GM15510 (cell line): Measurements from ENCODE around the gene SRSF8.

Experiments used
- POLR2A ChIP-seq: IDR thresholded peaks from 3 replicates; pipeline ENCODE4 v1.6.1; 2011; ENCODE audit warnings: borderline replicate concordance; ENCODE audit not compliant: insufficient read length; ENCODE audit errors: extremely low read depth

The SRSF8 gene

GRCh38 chr11:95065336-95065735, 1.4 kb upstream of the SRSF8 start:
- no peak for TF ChIP-seq POLR2A

GRCh38 chr11:95067039-95067840, 521 bp downstream of the SRSF8 start:
- TF ChIP-seq POLR2A = peak; percentile 73

DNA sequence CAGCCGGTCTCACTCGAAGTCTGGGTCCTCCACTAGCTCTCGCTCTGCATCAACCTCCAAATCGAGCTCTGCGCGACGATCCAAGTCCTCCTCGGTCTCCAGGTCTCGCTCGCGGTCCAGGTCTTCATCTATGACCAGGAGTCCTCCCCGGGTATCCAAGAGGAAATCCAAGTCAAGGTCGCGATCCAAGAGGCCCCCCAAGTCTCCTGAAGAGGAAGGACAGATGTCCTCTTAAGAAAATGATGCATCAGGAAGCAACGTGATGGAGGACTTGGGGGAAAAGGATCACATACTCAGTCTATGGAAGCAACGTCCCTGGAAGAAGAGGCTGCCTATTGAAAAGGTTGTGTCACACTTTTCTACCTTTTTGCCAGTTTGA, 1.1 kb downstream of the SRSF8 start:
- TF ChIP-seq POLR2A = no peak

DNA sequence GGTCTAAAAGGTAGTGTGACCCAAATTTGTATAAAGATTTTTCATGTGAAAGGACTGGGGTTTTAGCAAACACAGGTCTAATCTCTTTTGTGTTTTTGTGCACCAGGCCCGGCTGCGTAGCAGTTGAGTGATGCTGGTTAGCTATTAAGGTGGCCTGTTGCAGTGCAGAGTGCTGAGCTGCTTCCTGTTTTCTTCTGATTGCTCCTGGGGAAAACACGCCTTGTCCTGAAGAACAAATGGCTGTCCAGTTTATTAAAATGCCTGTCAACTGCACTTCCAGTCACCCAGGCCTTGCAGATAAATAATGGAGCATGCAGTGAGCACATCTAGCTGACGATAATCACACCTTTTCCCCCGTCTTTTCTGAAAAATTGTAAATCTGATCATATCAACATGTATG, 1.8 kb downstream of the SRSF8 start:
- TF ChIP-seq POLR2A = peak; percentile 68

- no peak for TF ChIP-seq POLR2A
These were observed 3.8 kb downstream of the SRSF8 start for GRCh38 chr11:95070471-95070870.

- TF ChIP-seq POLR2A = no peak
These were observed 6.2 kb downstream of the SRSF8 start for GRCh38 chr11:95072948-95073347.

DNA sequence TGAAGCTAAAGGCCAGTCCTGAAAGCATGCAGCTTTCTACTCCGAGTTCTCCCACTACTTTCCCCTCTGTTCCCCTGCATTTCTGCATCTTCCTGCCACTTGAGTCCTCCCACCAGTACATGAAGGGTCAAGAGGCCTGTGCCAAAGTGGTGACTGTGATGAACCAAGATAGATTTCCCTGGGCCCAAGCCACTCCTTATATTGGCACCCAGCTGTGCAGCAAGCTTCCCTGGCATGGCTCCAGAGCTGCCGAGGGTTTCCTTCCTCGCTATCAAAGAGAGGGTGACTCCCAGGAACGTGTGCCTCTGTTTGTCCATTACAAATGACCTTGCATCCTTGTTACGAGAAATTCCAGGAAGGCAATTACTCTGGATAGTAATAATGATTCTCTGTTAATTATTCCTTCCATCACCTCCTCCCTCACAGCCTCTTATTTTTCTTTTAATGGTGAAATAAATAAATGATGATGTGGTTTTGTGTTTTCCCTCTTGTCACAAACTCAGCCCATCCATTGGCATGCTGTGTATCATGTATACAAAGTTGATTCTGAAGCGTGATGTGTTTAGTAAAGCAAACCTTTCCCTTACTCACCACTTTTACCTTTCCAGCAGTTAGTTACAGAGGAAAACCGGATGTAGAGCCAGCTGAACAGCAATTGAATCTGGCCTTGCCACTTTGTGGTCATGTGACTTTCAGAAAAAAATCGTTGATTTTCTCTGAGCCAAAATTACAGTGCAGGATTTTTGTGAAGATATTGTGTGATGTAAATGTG, 8.3 kb downstream of the SRSF8 start:
- TF ChIP-seq POLR2A = no peak

- no peak for TF ChIP-seq POLR2A
These were observed 9.7 kb downstream of the SRSF8 start for GRCh38 chr11:95076416-95076815.

DNA sequence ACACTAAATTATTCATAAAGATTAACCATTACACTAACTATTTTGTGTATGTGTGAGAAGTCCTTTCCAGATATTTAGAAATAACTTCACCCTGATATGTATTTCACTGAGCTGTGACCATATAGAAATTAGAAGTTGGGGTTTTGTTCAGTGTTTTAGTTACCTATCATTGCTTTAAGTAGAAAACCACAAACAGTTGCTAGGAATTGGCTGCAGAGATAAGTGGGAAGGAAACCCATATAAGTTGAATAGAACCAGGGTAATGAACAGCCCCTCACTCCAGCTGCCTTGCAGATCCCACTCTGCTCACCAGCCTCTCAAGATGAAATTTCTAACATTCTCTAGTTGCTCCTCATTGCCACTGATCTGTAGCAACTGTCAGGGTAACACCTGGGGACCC, 10.3 kb downstream of the SRSF8 start:
- TF ChIP-seq POLR2A = no peak

GRCh38 chr11:95078526-95078925, 11.8 kb downstream of the SRSF8 start:
- TF ChIP-seq POLR2A = no peak

DNA sequence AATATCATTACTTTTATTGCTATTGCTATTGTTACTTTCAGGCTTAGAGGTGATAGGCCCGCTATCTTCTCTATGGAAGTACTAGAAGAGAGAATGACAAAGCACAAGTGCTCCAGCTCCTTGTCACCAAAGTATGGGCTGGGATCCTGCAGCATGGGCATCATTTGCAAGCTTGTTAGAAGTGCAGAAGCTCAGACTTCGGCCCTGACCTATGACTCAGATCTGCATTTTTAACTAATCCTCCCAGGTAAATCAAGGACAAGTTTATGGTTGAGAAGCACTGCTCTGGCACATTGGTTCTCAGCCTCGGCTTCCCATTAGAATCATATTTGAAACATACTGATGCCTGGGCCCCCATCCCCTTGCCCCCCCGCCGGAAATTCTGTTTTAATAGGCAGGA, 14.3 kb downstream of the SRSF8 start:
- TF ChIP-seq POLR2A = no peak

DNA sequence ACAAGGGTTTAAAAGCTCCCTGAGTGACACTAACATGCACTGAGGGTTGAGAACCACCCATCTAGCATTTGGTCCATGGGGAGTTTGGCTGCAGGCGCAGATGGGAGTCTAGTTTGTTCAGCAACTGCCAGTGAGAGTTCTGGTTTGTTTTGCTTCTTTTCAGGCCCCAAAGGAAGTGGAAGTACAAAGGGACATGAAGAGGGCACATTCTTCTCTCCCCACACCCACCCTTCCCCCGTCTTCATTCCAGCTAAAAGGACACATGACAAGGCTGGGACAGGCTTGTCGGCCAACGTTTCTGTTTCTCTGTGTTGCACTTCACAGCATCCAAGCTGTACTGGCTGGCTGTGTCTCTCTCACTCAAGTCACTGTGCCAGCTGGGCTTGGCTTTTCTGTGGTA, 14.7 kb downstream of the SRSF8 start:
- no peak for TF ChIP-seq POLR2A

DNA sequence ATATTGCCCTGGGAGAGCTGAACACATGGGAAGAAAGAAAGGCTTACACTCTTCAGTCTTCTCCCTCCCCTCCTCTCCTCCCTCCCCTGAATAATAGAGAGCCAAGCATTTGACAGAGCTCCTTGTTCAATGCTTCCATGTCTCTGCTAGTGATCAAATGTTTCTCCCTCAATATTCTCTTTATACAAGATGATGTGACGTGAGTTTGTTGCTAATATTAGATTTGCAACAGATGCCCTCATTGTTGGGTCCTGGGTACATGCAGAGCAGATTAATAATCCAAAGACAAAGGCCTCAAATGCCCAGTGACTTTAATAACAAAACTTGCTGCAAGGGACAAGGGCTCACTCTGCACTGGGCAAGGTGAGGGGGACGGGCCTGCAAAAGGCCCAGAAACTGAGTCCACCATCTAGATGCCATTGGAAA, 15.9 kb downstream of the SRSF8 start:
- no peak for TF ChIP-seq POLR2A

GRCh38 chr11:95084509-95084908, 17.8 kb downstream of the SRSF8 start:
- no peak for TF ChIP-seq POLR2A

DNA sequence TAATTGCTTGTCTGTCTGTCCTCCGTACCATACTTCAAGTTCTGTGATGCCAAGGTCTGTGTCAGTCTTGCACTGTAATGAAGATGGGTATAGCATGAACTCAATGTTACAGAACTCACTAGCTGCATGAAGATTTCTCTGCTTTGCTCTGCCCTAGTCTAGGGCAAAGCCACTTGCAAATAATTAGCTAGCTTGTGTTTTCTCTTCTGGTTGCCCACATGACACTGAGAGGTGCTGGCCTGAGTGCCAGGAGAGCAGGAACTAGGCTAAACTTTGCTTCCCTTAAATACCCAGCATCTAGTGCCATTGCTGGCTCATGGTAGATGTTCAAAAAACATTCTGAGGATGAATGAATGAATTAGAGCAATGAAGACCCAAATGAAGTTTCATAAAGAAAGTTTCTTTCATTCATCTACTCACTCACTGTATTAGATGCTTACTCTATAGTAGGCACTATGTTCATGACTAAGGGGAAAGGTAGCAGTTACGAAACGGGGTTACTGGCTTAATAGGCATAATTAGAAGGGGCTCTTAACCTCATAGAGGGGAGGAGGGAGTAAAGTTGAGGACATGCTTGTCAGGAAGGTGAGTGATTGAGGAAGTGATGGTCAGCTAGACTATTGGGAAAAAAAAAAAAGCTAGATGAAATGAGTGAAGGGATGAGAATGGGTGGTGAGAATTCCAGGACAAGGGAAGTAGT, 18.5 kb downstream of the SRSF8 start:
- no peak for TF ChIP-seq POLR2A

DNA sequence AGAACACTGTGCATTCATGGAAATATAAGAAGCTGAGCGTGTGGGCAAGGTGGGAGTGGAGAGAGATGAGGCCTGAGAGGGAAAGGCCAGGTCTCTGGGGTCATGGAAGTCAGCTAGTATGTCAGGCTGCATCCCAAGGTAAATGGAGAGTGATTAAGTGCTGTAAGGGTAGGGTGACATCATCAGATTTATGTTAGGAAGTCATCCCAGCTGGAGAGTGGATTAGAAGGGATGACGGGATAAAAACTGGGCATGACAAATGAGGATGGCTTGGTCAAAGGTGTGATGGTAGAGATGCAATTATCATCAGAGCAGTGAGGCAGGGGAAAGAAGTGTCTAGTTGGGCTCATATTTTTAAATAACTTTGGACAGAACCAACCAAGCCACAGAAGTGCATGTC, 19.4 kb downstream of the SRSF8 start:
- TF ChIP-seq POLR2A = no peak

- no peak for TF ChIP-seq POLR2A
These were observed 20.3 kb downstream of the SRSF8 start for GRCh38 chr11:95086836-95087570.
